Measurements from ENCODE around the gene RNF150. TPM values are rescaled to one million over a fixed set of nuclear protein-coding genes. Genes with fewer than 3 reads are reported as not detected.

RNF150 gene
- polyA plus RNA-seq, 3 donors = 0.21 TPM; not detected in 2

DNA sequence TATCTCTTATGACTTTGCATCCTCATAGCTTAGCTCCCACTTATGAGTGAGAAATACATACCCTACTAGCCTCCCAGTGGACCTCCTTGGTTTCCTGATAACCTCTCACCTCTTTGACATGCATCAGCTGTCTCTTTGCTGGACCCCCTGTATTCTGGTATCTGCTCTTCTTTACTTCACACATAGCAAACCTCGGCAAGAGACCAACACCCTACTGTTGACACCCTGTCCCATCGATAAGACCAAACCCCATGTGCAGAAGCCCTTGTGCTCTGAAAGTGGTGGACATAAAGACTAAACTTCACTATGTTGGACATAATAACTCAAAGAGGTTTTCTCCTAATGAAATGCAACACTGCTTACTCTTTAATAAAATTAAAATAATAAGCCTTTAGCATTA lies 75.7 kb downstream of the RNF150 start:
- no peaks in the 10 kb centered on the region for H3K27me3 ChIP-seq (ENCODE audit: control insufficient read depth in 2 of 2, insufficient read depth in 2 of 2, low read length in 2 of 2)
- H3K9me3 Mint-ChIP-seq = peaks cover 0 to 3% (median 0%) of the 10 kb centered on the region in 7 donors
- H3K4me1 ChIP-seq (ENCODE audit: control insufficient read depth in 1 of 2, insufficient read depth in 2 of 2, low read length in 2 of 2) = no peaks in the 10 kb centered on the region
- no peaks in the 10 kb centered on the region for H4K20me1 ChIP-seq (ENCODE audit: insufficient read depth, low read length)
- no peaks in the 10 kb centered on the region for H3K36me3 Mint-ChIP-seq
- H3K9ac ChIP-seq (ENCODE audit: insufficient read depth, low read length, poor library complexity, severe bottlenecking) = no peak overlapping the region
- H3K27ac ChIP-seq (ENCODE audit: low read depth in 1 of 2, low read length in 2 of 2) = no peak overlapping the region
- H3K4me3 Mint-ChIP-seq = no peak overlapping the region
- H3K36me3 ChIP-seq (replicated peaks in 1 of 2; ENCODE audit: control insufficient read depth in 1 of 2, insufficient read depth in 2 of 2, low read length in 2 of 2) = no peaks in the 10 kb centered on the region
- no peak overlapping the region for H3K4me3 ChIP-seq (replicated peaks in 1 of 3; ENCODE audit: low read depth in 2 of 3, low read length in 3 of 3)
- H3K4me1 Mint-ChIP-seq = no peaks in the 10 kb centered on the region
- H2AFZ ChIP-seq (ENCODE audit: insufficient read depth, low read depth, low read length, poor library complexity, severe bottlenecking) = no peak overlapping the region
- TF ChIP-seq, protein P1, sequence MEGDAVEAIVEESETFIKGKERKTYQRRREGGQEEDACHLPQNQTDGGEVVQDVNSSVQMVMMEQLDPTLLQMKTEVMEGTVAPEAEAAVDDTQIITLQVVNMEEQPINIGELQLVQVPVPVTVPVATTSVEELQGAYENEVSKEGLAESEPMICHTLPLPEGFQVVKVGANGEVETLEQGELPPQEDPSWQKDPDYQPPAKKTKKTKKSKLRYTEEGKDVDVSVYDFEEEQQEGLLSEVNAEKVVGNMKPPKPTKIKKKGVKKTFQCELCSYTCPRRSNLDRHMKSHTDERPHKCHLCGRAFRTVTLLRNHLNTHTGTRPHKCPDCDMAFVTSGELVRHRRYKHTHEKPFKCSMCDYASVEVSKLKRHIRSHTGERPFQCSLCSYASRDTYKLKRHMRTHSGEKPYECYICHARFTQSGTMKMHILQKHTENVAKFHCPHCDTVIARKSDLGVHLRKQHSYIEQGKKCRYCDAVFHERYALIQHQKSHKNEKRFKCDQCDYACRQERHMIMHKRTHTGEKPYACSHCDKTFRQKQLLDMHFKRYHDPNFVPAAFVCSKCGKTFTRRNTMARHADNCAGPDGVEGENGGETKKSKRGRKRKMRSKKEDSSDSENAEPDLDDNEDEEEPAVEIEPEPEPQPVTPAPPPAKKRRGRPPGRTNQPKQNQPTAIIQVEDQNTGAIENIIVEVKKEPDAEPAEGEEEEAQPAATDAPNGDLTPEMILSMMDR (IDR thresholded peaks at IDR 0.05) = no peak
- no peak for DNase-seq
- H3K27ac Mint-ChIP-seq = no peak overlapping the region
- H3K27me3 Mint-ChIP-seq (ENCODE audit: low read depth in 3 of 3) = no peaks in the 10 kb centered on the region
- 100% methylated on average over 1 of the region's 2 CpGs for WGBS (ENCODE audit: insufficient coverage)
- no peaks in the 10 kb centered on the region for H3K79me2 ChIP-seq (ENCODE audit: insufficient read depth, low read length)
- intact Hi-C loops (cut with micrococcal nuclease) = no loop called here
- no peak overlapping the region for H3K4me2 ChIP-seq (replicated peaks; ENCODE audit: extremely low read depth, low read length, poor library complexity, severe bottlenecking)
- H3K9me3 ChIP-seq (replicated peaks in 1 of 2; ENCODE audit: control insufficient read depth in 1 of 2, insufficient read depth in 1 of 2, low read length in 2 of 2) = no peaks in the 10 kb centered on the region

DNA sequence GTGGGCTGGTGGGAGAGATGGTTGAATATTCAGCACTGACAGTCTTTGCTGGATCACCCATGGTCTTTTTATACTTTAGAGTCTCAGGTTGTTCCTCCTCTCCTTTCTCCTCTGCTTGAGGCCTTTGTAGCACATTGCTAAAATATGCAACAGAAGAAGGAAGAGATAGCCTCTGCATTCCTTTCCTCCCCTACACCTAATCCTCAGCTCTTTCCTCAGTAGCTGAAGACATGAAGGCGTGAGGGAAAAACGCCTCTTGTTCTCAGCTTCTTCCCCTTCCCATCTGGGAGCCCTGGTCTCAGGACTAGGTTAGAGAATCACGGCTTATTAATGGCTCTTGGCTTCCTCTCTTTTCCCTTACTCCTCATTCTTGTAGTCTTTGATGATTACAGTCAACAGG lies 76.8 kb downstream of the RNF150 start:
- intact Hi-C loops (cut with micrococcal nuclease) = no loop called here
- H3K36me3 ChIP-seq (replicated peaks in 1 of 2; ENCODE audit: control insufficient read depth in 1 of 2, insufficient read depth in 2 of 2, low read length in 2 of 2) = no peaks in the 10 kb centered on the region
- Mint-ChIP-seq H3K36me3 (no peaks in the 10 kb centered on the region), H3K4me3 (no peak overlapping the region), H3K27ac (no peak overlapping the region), H3K9me3 (peaks cover 2 to 14% (median 6%) of the 10 kb centered on the region in 7 donors), H3K27me3 (ENCODE audit: low read depth in 3 of 3) (peaks cover 0 to 1% (median 0%) of the 10 kb centered on the region in 3 donors), H3K4me1 (no peaks in the 10 kb centered on the region)
- TF ChIP-seq, protein P1 (IDR thresholded peaks at IDR 0.05) = no peak
- H3K9ac ChIP-seq (ENCODE audit: insufficient read depth, low read length, poor library complexity, severe bottlenecking) = no peak overlapping the region
- no peak for DNase-seq
- H3K27ac ChIP-seq (ENCODE audit: low read depth in 1 of 2, low read length in 2 of 2) = no peak overlapping the region
- no peaks in the 10 kb centered on the region for H4K20me1 ChIP-seq (ENCODE audit: insufficient read depth, low read length)
- no peaks in the 10 kb centered on the region for H3K4me1 ChIP-seq (ENCODE audit: control insufficient read depth in 1 of 2, insufficient read depth in 2 of 2, low read length in 2 of 2)
- no peak overlapping the region for H3K4me2 ChIP-seq (replicated peaks; ENCODE audit: extremely low read depth, low read length, poor library complexity, severe bottlenecking)
- WGBS (ENCODE audit: insufficient coverage) = 100% methylated on average over 2 of the region's 3 CpGs
- no peak overlapping the region for H3K4me3 ChIP-seq (replicated peaks in 1 of 3; ENCODE audit: low read depth in 2 of 3, low read length in 3 of 3)
- H3K79me2 ChIP-seq (ENCODE audit: insufficient read depth, low read length) = no peaks in the 10 kb centered on the region
- H2AFZ ChIP-seq (ENCODE audit: insufficient read depth, low read depth, low read length, poor library complexity, severe bottlenecking) = no peak overlapping the region
- H3K9me3 ChIP-seq (replicated peaks in 1 of 2; ENCODE audit: control insufficient read depth in 1 of 2, insufficient read depth in 1 of 2, low read length in 2 of 2) = peaks cover 5 to 9% of the 10 kb centered on the region in 2 donors
- H3K27me3 ChIP-seq (ENCODE audit: control insufficient read depth in 2 of 2, insufficient read depth in 2 of 2, low read length in 2 of 2) = no peaks in the 10 kb centered on the region

Measured in CD14-positive monocyte (primary cell).